A549 (cell line): ENCODE data around the gene EIF2B2. TPM values are rescaled to one million over a fixed set of nuclear protein-coding genes. Genes with fewer than 3 reads are reported as not detected.

ENCODE experiments used
- ATAC-seq, 2 experiments: fragments of 200-7000 bp in 1 of 2; fragments of >200 bp in 1 of 2; cut with Nextera tagmentation in 1 of 2; cut with Tn5 transposase in 1 of 2; 3 replicates each; pipeline versions ENCODE4 v1.8.0 to v1.9.1; 2018 to 2020; ENCODE audit warnings: mild to moderate bottlenecking in 1 of 2, moderate library complexity in 1 of 2
- CTCF ChIA-PET: fragments of 300-600 bp; sonication (Branson Sonifier 250); formaldehyde crosslinking; extraction: SDS; loops from one replicate; lab custom pipeline; 2021; ENCODE audit warnings: antibody characterized with exemption, inconsistent platforms; lab: Yijun Ruan, JAX
- POLR2A ChIA-PET: fragments of 350-600 bp; formaldehyde crosslinking; extraction: SDS; loops from one replicate; lab custom pipeline; 2021; ENCODE audit warnings: antibody characterized with exemption, inconsistent platforms; lab: Yijun Ruan, JAX
- DNase-seq, 2 experiments: peaks; one replicate each; pipeline versions ENCODE4 v3.0.0 to v3.0.0-alpha.2; 2011 to 2016; ENCODE audit warnings: low read depth in 1 of 2, low spot score in 1 of 2
- FAIRE-seq: peaks from 2 replicates; lab custom pipeline; 2011; peaks lifted over from hg19 to GRCh38; lab: Jason Lieb, UNC
- H3K27ac ChIP-seq, 2 experiments: fragments of >200 bp; sonication (Bioruptor Twin); formaldehyde crosslinking; 3 replicates each; pipeline ENCODE4 v1.5.1; 2016 to 2017
- H3K4me1 ChIP-seq: fragments of >200 bp; sonication (Bioruptor Twin); formaldehyde crosslinking; 3 replicates; pipeline ENCODE4 v1.6.1; 2016
- H3K4me2 ChIP-seq: fragments of >200 bp; sonication (Bioruptor Twin); formaldehyde crosslinking; 3 replicates; pipeline ENCODE4 v1.6.1; 2016
- H3K4me3 ChIP-seq: fragments of >200 bp; sonication (Bioruptor Twin); formaldehyde crosslinking; 3 replicates; pipeline ENCODE4 v1.5.1; 2016
- H3K9me3 ChIP-seq: fragments of >200 bp; sonication (Bioruptor Twin); formaldehyde crosslinking; 3 replicates; pipeline ENCODE4 v1.6.1; 2016
- BHLHE40 ChIP-seq: IDR thresholded peaks from 2 replicates; pipeline ENCODE4 v1.6.1; 2012; ENCODE audit warnings: low read depth, low read length, inconsistent platforms
- CHD4 ChIP-seq: fragments of 200-600 bp; sonication (generic); IDR thresholded peaks from 2 replicates; pipeline ENCODE4 v1.6.1; 2016; ENCODE audit warnings: antibody characterized with exemption, mild to moderate bottlenecking, borderline replicate concordance
- EP300 ChIP-seq, 2 experiments: fragments of >200 bp; sonication (Bioruptor Twin); formaldehyde crosslinking; IDR thresholded peaks; 2 replicates in 1 of 2; 3 replicates in 1 of 2; pipeline ENCODE4 v1.6.1; 2016 to 2017
- ESRRA ChIP-seq: fragments of 150-350 bp; IDR thresholded peaks from 2 replicates; pipeline ENCODE4 v1.6.1; 2014; ENCODE audit warnings: mild to moderate bottlenecking, low read length, borderline replicate concordance
- FOSL2 ChIP-seq, 2 experiments: fragments of 450-650 bp in 1 of 2; fragments of >200 bp in 1 of 2; sonication (Bioruptor Twin) in 1 of 2; formaldehyde crosslinking; IDR thresholded peaks; 2 replicates each; pipeline versions ENCODE4 v1.5.0 to v1.6.1; 2016 to 2020; ENCODE audit warnings: mild to moderate bottlenecking in 1 of 2, moderate library complexity in 1 of 2
- HDAC2 ChIP-seq: fragments of 200-600 bp; sonication (generic); IDR thresholded peaks from 2 replicates; pipeline ENCODE4 v1.6.1; 2016
- HEYL ChIP-seq: fragments of 250-450 bp; sonication (Bioruptor Pico); IDR thresholded peaks from 2 replicates; pipeline ENCODE4 v1.8.0; 2021; ENCODE audit warnings: mild to moderate bottlenecking, moderate library complexity
- HOXB13 ChIP-seq: fragments of 250-450 bp; sonication (Bioruptor Pico); IDR thresholded peaks from 2 replicates; pipeline ENCODE4 v1.5.0; 2020; ENCODE audit warnings: low read depth, mild to moderate bottlenecking, moderate library complexity
- JUNB ChIP-seq: fragments of >200 bp; sonication (Bioruptor Twin); formaldehyde crosslinking; IDR thresholded peaks from 2 replicates; pipeline ENCODE4 v1.6.1; 2016
- KDM1A ChIP-seq: fragments of 200-600 bp; sonication (generic); IDR thresholded peaks from 2 replicates; pipeline ENCODE4 v1.6.1; 2016; ENCODE audit warnings: low read depth, mild to moderate bottlenecking
- KDM5A ChIP-seq: fragments of 200-600 bp; sonication (generic); IDR thresholded peaks from 2 replicates; pipeline ENCODE4 v1.6.1; 2016; ENCODE audit warnings: antibody characterized with exemption, mild to moderate bottlenecking
- MAFK ChIP-seq: fragments of 450-650 bp; IDR thresholded peaks from 2 replicates; pipeline ENCODE4 v1.6.1; 2014; ENCODE audit not compliant: partially characterized antibody
- MYC ChIP-seq: IDR thresholded peaks from 2 replicates; pipeline ENCODE4 v1.6.1; 2012; ENCODE audit warnings: mild to moderate bottlenecking, inconsistent platforms, low read length, improper control_type of control experiment, borderline replicate concordance
- NPAS2 ChIP-seq: fragments of 250-450 bp; sonication (Bioruptor Pico); IDR thresholded peaks from 2 replicates; pipeline ENCODE4 v1.8.0; 2022; ENCODE audit warnings: mild to moderate bottlenecking, moderate library complexity, borderline replicate concordance
- NR3C1 ChIP-seq: fragments of >200 bp; sonication (Bioruptor Twin); formaldehyde crosslinking; IDR thresholded peaks from 3 replicates; pipeline ENCODE4 v1.6.1; 2017
- RARB ChIP-seq: fragments of 250-450 bp; sonication (Bioruptor Pico); IDR thresholded peaks from 2 replicates; pipeline ENCODE4 v1.8.0; 2021; ENCODE audit warnings: mild to moderate bottlenecking, moderate library complexity
- RNF2 ChIP-seq: fragments of 200-600 bp; sonication (generic); IDR thresholded peaks from 2 replicates; pipeline ENCODE4 v1.6.1; 2016; ENCODE audit warnings: low read depth, mild to moderate bottlenecking, antibody characterized with exemption, moderate library complexity, borderline replicate concordance
- SMC3 ChIP-seq: fragments of >200 bp; sonication (Bioruptor Twin); formaldehyde crosslinking; IDR thresholded peaks from 3 replicates; pipeline ENCODE4 v1.6.1; 2018; ENCODE audit warnings: inconsistent platforms
- SREBF2 ChIP-seq: fragments of 450-650 bp; IDR thresholded peaks from 2 replicates; pipeline ENCODE4 v1.6.1; 2014; ENCODE audit warnings: mild to moderate bottlenecking, moderate library complexity
- TFCP2L1 ChIP-seq: fragments of 250-450 bp; sonication (Bioruptor Pico); IDR thresholded peaks from 2 replicates; pipeline ENCODE4 v1.5.0; 2021; ENCODE audit warnings: mild to moderate bottlenecking
- ZC3H11A ChIP-seq: fragments of 450-650 bp; IDR thresholded peaks from 2 replicates; pipeline ENCODE4 v1.6.1; 2014; ENCODE audit warnings: antibody characterized with exemption, mild to moderate bottlenecking
- ZFP36 ChIP-seq: fragments of 450-650 bp; IDR thresholded peaks from 2 replicates; pipeline ENCODE4 v1.6.1; 2014; ENCODE audit warnings: borderline replicate concordance; ENCODE audit not compliant: partially characterized antibody
- ZSCAN20 ChIP-seq: fragments of 250-450 bp; sonication (Bioruptor Pico); IDR thresholded peaks from 2 replicates; pipeline ENCODE4 v1.8.0; 2022; ENCODE audit warnings: mild to moderate bottlenecking, moderate library complexity
- WGBS: methylation state at CpG from one replicate; pipeline ENCODE4 v1.1.6; 2017; ENCODE audit errors: missing lambda C conversion rate; 5-methylcytosine and 5-hydroxymethylcytosine counted together
- polyA plus RNA-seq, 4 experiments: library from polyadenylated mRNA; depleted of rRNA in 3 of 4; stranded (reverse); fragments of >200 nt; fragmentation: RNase III in 1 of 4; extraction: RNeasy Plus Mini Kit Qiagen cat#74134 plus additional on column Dnase treatment in 1 of 4; gene quantifications; 2 replicates in 3 of 4; 3 replicates in 1 of 4; pipeline ENCODE4 v1.2.3, GENCODE V29; 2011 to 2017
- TF ChIP-seq, protein P1 (sequence below): fragments of 250-450 bp; sonication (Bioruptor Pico); IDR thresholded peaks from 2 replicates; pipeline ENCODE4 v1.5.0; 2020; ENCODE audit warnings: low read depth, mild to moderate bottlenecking, moderate library complexity
- TF ChIP-seq, protein P2 (sequence below): fragments of 200-600 bp; sonication (generic); IDR thresholded peaks from 2 replicates; pipeline ENCODE4 v1.6.1; 2016; ENCODE audit warnings: antibody characterized with exemption, mild to moderate bottlenecking, moderate library complexity
- TF ChIP-seq, protein P3 (sequence below): fragments of >200 bp; sonication (Bioruptor Twin); formaldehyde crosslinking; IDR thresholded peaks from 2 replicates; pipeline ENCODE4 v1.6.1; 2016

Gene EIF2B2
- polyA plus RNA-seq, 2 of the 4 experiments (the other 2 are of a cell fraction) = 88.4 to 116 TPM

DNA sequence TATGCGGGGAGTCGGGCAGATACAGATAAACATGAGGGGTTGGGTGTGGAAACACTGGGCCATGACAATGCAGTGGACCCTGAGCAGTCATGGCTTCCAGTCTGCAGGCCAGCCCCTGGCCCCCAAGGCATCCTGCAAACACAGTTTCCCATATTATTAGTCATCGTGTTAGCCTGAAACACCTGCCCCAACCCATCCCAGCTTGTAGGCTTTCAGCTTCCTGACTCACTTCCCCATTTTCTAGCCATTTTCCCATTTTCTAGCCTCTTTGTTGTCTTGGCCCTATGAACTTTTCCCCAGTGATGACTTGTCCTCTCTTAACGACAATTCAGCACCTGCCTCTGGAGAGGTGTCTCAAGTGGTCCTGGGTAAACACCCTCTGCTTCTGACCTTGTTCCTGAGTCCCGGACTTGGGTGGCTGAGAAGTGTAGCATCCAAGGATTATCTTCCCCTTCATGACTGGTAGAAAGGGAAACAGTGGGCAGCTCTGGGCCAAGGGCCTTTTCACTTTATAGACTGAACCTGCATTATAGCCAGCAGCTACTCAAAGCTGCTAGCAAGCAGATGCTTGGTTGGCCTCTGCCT, 43.0 kb upstream of the EIF2B2 start:
- FAIRE-seq (no peak), DNase-seq (no peak), ATAC-seq (no peak)
- H3K4me2 ChIP-seq = no peak overlapping the region
- ChIA-PET POLR2A (interaction anchor here (0.6 kb wide), 1 partner anchor 170 kb away, joined by 3 read pairs; no protein-coding TSS in a partner anchor), CTCF (interaction anchor here (0.8 to 11.6 kb wide), 8 partner anchors 9 to 129 kb away, joined by 3 to 105 read pairs (median 4); no protein-coding TSS in a partner anchor)
- H3K9me3 ChIP-seq = no peaks in the 10 kb centered on the region
- H3K4me3 ChIP-seq = no peak overlapping the region
- 76% methylated on average over 5 of the region's 5 CpGs for WGBS
- TF ChIP-seq ZSCAN20 = no peak
- TF ChIP-seq NR3C1 = no peak
- no peak for TF ChIP-seq ZC3H11A
- no peak for TF ChIP-seq MYC
- TF ChIP-seq JUNB = no peak
- TF ChIP-seq, protein P1, sequence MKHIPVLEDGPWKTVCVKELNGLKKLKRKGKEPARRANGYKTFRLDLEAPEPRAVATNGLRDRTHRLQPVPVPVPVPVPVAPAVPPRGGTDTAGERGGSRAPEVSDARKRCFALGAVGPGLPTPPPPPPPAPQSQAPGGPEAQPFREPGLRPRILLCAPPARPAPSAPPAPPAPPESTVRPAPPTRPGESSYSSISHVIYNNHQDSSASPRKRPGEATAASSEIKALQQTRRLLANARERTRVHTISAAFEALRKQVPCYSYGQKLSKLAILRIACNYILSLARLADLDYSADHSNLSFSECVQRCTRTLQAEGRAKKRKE (CRISPR knock-in tag) = no peak
- TF ChIP-seq CHD4 = no peak
- TF ChIP-seq FOSL2 (IDR thresholded peaks at IDR 0.05) = no peak
- no peak for TF ChIP-seq FOSL2 (CRISPR knock-in tag; IDR thresholded peaks at IDR 0.05)
- TF ChIP-seq HDAC2 = no peak
- TF ChIP-seq BHLHE40 = no peak
- no peak for TF ChIP-seq EP300 (IDR thresholded peaks at IDR 0.05)
- TF ChIP-seq KDM5A = no peak
- no peak for TF ChIP-seq ESRRA
- TF ChIP-seq HEYL = no peak
- no peak overlapping the region for H3K27ac ChIP-seq
- H3K4me1 ChIP-seq = peaks cover 4% of the 10 kb centered on the region; the same call in 1 of the 3 replicates

DNA sequence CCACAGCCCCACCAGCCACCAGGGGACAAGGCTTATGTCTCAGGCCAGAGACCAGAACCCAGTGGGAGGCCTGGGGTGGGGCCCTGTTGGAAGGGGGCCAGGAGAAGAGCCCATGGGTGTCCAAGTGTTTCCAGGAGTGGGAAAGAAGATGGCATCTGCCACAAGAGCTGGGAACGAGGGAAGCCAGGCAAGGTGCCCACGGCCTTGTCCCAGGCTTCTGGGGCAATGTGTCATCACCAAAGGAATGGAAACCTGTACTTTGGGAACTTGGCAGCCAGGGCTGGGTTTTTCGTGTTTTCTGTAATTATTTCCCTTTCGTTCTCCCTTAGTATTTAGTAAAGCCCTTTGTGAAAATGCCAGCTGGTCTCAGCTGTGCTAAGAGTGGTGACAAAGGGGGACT, 42.0 kb upstream of the EIF2B2 start:
- FAIRE-seq (no peak), DNase-seq (no peak), ATAC-seq (no peak)
- no peak overlapping the region for H3K27ac ChIP-seq
- no peak overlapping the region for H3K4me3 ChIP-seq
- peaks cover 5% of the 10 kb centered on the region; the same call in 1 of the 3 replicates for H3K4me1 ChIP-seq
- ChIA-PET CTCF (interaction anchor here (0.7 to 11.6 kb wide), 5 partner anchors 10 to 128 kb away, joined by 3 to 105 read pairs (median 4); partner anchors contain the start of gene RPS6KL1), POLR2A (no interaction called here)
- 56% methylated on average over 4 of the region's 4 CpGs for WGBS
- no peaks in the 10 kb centered on the region for H3K9me3 ChIP-seq
- TF ChIP-seq KDM5A (no peak), MAFK (no peak), ZSCAN20 (no peak), HDAC2 (no peak), SMC3 (no peak), HEYL (no peak), EP300 (IDR thresholded peaks at IDR 0.05) (no peak), ZFP36 (no peak)
- H3K4me2 ChIP-seq = no peak overlapping the region

DNA sequence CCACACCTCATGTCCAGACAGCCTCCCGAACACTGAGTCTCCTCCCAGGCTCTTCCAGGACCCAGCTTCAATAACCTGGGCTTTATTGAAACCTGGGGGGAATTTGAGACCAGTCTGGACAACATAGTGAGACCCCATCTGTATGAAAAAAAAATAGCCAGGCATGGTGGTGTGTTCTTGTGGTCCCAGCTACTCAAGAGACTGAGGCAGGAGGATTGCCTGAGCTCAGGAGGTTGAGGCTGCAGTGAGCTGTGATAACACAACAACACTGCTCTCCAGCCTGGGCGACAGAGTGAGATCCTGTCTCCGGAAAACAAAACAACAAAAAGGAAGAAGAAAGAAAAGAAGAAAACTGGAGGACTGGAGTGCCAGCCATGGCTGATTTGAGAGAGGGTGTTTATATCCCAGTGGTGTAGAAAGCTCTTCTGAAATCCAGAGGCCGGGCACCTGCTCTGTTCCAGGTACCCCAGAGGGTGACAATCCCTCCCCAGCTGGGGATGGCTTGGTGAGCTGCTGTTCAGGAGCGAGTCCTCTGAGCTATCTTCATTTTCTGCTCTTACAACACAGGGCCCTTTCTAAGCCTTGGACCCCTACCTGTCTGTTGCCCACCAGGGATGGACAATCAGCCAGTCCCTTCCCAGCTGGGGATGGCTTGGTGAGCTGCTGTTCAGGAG, 41.3 kb upstream of the EIF2B2 start:
- no peak for FAIRE-seq
- ChIA-PET CTCF (interaction anchor here (0.7 to 11.6 kb wide), 4 partner anchors 12 to 128 kb away, joined by 3 to 105 read pairs (median 14); partner anchors contain the start of gene RPS6KL1), POLR2A (no interaction called here)
- DNase-seq = no peak
- no peak overlapping the region for H3K27ac ChIP-seq
- no peak overlapping the region for H3K4me3 ChIP-seq
- no peak overlapping the region for H3K4me2 ChIP-seq
- no peak for TF ChIP-seq RNF2
- no peak for TF ChIP-seq ZFP36
- TF ChIP-seq NPAS2 (CRISPR knock-in tag) = no peak
- TF ChIP-seq HDAC2 = no peak
- TF ChIP-seq SREBF2 = no peak
- no peak for TF ChIP-seq HOXB13
- TF ChIP-seq, protein P2, sequence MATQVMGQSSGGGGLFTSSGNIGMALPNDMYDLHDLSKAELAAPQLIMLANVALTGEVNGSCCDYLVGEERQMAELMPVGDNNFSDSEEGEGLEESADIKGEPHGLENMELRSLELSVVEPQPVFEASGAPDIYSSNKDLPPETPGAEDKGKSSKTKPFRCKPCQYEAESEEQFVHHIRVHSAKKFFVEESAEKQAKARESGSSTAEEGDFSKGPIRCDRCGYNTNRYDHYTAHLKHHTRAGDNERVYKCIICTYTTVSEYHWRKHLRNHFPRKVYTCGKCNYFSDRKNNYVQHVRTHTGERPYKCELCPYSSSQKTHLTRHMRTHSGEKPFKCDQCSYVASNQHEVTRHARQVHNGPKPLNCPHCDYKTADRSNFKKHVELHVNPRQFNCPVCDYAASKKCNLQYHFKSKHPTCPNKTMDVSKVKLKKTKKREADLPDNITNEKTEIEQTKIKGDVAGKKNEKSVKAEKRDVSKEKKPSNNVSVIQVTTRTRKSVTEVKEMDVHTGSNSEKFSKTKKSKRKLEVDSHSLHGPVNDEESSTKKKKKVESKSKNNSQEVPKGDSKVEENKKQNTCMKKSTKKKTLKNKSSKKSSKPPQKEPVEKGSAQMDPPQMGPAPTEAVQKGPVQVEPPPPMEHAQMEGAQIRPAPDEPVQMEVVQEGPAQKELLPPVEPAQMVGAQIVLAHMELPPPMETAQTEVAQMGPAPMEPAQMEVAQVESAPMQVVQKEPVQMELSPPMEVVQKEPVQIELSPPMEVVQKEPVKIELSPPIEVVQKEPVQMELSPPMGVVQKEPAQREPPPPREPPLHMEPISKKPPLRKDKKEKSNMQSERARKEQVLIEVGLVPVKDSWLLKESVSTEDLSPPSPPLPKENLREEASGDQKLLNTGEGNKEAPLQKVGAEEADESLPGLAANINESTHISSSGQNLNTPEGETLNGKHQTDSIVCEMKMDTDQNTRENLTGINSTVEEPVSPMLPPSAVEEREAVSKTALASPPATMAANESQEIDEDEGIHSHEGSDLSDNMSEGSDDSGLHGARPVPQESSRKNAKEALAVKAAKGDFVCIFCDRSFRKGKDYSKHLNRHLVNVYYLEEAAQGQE = no peak
- TF ChIP-seq MAFK = no peak
- no peak for TF ChIP-seq JUNB
- no peak for TF ChIP-seq KDM1A
- TF ChIP-seq, protein P3, sequence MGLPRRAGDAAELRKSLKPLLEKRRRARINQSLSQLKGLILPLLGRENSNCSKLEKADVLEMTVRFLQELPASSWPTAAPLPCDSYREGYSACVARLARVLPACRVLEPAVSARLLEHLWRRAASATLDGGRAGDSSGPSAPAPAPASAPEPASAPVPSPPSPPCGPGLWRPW = no peak
- TF ChIP-seq HEYL = no peak
- no peak for TF ChIP-seq TFCP2L1 (CRISPR knock-in tag)
- no peak for TF ChIP-seq RARB (CRISPR knock-in tag)
- no peak for ATAC-seq
- H3K9me3 ChIP-seq = no peaks in the 10 kb centered on the region
- peaks cover 5% of the 10 kb centered on the region; the same call in 1 of the 3 replicates for H3K4me1 ChIP-seq
- 62% methylated on average over 5 of the region's 5 CpGs for WGBS
